ENCODE measurements around the gene PBRM1.

The PBRM1 gene

GRCh38 chr3:52561028-52561747 is 124.5 kb downstream of the PBRM1 start:
- no peak for DNase-seq

- DNase-seq = no peak
These were observed 127.3 kb downstream of the PBRM1 start for GRCh38 chr3:52558436-52558835.

- no peak for DNase-seq
These were observed 128.4 kb downstream of the PBRM1 start for GRCh38 chr3:52557011-52557960.

GRCh38 chr3:52555056-52555455 is 130.7 kb downstream of the PBRM1 start:
- no peak for DNase-seq

DNA sequence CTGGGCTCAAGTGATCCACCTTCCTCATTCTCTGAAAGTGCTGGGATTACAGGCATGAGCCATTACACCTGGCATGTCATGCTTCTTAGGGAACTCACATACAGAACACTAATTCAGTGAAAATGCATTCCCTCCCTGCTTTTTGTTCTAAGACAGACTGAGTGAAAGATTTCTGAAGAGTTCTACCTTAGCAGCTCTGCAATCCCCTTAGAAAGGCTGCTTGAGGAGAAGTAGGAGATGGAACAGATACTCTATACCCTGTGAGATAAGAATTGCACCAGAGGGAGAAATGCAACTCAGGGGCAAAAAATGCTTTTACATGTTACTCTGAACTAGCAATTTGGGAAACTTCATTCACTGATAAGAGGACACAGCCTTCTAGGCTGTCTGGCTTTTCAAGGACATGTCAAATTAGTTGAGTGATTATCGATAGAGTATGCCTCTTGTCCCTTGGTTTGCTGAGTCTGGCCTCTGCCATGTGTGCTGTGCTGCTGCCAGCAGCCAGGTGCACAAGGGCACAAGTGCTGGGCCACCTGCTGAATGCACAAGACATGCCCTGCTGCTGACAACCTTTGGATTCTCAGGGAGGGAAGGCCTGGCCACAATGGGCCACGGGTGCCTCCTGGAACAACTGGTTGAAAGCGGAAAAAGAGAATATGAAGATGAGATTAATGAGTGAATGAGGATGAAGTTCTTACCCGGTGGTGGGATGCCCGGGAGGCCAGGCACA is 131.5 kb downstream of the PBRM1 start:
- no peak for DNase-seq

GRCh38 chr3:52552089-52552488 is 133.6 kb downstream of the PBRM1 start:
- DNase-seq = no peak

- no peak for DNase-seq
These were observed 134.6 kb downstream of the PBRM1 start for GRCh38 chr3:52551118-52551517.

- DNase-seq = no peak
These were observed 138.6 kb downstream of the PBRM1 start for GRCh38 chr3:52547143-52547542.

DNA sequence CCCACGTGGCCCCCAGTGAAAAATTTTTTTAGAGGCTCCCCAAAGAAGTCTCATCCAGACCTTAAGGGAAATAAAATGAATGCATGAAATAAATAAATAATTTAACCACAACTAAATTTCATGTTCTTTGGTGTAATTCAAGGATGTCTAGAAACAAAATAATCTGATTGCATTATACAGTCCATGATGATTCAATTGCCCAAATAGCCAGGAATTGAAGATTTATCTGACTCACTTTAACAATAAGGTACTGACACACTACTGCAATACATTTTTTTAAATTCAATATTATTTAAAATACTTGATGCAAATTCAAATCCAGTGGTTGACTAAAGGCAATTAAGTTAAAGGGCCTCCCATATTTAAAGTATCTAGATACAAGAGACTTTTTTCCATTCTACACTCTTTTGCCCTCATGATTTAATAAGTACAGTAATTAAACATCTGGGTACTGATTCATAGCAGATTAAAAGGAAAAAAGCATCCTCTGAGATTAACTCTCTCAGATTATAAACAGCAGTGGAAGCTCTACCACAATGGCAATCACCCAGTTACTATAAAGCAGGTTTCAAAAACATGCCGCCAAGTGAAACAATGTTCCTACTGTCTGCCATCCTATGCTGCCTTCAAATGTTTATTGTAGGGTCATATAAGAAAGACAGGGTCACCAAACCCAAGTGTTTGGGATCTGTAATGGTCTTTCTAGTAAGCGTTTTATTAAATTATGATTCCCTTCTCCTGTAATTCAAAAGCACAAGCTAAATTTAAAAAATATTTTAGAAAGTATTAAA is 139.4 kb downstream of the PBRM1 start:
- DNase-seq = no peak

DNA sequence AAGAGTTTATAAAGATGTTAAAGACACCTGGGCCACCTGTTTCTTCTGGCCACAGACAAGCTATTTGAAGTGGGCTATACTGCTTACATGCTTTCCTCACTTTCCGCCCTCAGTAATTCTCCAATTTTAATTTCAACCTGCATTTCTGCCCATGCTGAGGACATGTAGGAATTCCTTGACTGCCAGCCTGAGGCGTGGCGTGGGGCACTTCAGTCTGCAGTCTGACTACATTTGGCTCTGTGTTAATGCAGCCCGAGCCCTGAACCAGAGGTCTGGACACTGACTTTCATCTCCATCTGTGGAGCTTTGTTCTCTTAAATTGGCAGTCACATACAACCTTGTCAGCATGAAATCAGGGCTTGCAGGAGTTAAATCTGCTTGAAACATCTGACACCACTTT is 140.8 kb downstream of the PBRM1 start:
- DNase-seq = no peak

DNA sequence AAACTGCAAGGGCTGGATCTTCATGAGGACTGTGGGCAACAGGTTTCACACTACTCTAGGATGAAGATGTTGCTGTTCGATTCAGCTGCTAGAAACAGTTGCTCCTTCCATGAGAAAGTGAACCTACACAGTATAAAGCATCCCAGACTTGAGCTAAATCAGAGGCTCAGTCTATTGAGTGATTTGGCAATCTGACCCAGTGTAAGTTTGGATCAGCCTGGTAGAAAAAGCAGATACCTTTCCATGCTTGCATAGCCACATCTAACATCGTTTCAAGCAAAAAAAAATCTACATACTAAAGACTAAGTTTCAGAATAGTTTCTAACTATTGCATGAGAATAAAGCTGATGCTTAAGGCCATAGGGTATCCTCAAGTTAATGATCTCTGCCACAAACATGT is 144.7 kb downstream of the PBRM1 start:
- DNase-seq = no peak

DNA sequence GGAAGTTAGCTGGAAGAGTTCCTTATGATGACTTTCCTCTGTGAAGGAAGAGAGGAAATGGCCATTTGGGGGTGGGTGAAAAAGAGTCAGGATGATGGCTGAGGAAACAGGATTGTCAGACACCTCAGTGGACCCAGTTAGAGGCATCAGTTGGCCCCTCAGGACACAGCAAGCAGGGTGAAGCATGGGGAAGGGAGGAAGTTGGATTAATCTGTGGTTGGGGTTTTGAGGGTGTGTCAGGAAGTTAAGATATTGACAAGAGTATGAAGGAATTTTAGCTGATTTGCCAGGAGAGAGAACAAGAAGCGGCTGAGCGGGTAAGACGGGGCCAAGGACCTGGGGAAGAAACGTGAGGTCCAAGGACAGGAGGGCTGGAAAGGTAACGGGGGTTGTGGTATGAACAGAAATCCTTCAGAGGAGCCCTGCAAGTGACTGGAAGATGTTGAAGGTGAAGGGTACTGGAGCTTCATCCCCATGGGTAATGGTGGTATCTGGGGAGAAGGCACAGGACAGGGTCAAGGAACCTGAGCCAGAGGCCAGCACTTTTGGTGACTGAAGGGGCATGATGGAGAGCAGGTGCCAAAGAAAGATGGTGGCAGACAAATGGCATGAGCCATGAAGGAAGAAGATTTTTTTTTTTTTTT is 146.6 kb downstream of the PBRM1 start:
- DNase-seq = no peak

GRCh38 chr3:52537726-52538421 is 147.8 kb downstream of the PBRM1 start:
- no peak for DNase-seq

DNA sequence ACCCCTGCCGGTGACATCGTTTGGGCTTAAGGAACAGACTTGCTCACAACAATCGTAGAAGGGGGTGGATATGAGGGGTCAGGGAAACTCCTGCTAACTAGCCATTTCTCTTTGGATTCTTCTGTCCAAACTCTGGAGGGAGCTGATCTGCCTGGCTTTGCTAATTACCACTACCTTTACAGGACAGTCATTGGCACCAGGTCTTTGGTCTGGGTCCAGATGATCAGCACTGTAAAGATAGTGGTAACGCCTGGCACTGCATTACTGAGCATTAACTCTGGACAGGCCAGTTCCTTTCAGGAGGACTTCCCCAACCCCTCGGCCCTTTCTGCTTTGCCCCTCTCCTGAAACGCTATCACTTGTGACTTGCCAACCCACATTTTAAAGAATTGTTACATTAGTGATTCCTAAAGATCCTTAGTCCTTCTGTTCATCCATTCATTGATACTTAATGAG is 148.5 kb downstream of the PBRM1 start:
- DNase-seq = no peak

DNA sequence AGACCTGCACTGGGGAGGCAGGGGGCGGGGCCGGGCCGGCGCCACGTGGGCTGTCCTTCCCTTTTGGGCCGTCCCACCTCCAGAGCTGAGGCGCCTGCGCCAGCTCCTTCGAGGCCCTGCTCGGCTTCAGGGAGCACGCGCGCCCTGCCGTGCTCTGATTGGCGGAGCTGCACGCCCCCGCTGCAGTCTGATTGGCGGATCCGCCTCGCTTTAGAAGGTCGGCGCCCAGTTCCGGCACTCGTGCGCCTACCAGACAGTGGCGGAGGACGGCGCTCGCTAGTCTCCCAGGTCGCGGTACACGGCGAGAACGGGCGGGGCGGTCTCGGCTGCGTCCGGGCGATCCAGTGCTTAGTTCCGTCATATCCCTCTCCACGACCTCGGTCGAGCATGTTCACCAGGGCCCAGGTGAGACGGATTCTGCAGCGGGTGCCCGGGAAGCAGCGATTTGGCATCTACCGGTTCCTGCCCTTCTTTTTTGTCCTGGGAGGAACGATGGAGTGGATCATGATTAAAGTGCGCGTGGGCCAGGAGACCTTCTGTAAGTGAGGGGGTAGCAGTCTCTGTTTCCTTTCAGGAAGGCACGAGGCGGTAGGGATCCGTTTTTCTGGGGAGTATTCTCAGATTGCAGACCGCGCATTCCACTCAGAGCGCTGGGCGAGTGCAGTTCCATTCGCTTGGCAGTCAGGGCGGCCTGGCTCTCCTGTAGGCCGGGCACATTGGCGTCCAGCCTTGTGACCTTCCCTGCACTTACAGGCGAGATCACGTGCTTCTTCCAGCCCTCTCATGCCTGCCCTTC is 149.1 kb downstream of the PBRM1 start, which contains the start of gene UQCC5:
Gene UQCC5, plus strand, starts transcription at position 237 of the 796 bp plus-strand sequence. Its CDS starts 151 bp downstream, at position 388.
- peak; percentile 89 for DNase-seq

GRCh38 chr3:52536112-52536368 is 149.7 kb downstream of the PBRM1 start:
- DNase-seq = no peak

DNA sequence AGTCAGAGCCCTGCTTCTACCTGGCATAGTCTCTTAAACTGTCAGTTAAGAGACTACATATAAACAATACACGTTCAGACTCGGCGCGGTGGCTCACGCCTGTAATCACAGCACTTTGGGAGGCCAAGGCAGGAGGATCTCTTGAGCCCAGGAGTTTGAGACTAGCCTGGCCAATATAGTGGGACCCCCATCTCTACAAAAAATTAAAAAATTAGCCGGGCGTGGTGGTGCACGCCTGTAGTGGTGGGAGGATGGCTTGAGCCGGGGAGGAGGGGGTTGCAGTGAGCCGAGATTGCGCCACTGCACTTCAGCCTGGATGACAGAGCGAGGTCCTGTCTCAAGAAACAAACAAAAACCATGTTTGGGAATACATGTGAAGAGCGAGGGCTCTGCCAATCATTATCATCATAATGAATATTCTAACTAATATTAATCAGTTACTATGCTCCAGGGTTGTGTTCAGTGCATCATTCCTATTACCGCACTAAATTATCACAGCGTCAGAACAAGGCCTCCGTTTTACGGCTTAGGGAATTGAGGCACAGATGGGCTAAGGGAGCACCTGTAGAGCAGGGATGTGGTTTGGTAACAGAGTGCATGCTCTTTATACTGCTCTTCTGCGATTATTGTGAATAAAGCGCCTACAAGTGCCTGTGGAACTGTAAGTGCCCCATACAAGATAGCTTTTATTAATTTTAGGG is 150.2 kb downstream of the PBRM1 start:
- no peak for DNase-seq

DNA sequence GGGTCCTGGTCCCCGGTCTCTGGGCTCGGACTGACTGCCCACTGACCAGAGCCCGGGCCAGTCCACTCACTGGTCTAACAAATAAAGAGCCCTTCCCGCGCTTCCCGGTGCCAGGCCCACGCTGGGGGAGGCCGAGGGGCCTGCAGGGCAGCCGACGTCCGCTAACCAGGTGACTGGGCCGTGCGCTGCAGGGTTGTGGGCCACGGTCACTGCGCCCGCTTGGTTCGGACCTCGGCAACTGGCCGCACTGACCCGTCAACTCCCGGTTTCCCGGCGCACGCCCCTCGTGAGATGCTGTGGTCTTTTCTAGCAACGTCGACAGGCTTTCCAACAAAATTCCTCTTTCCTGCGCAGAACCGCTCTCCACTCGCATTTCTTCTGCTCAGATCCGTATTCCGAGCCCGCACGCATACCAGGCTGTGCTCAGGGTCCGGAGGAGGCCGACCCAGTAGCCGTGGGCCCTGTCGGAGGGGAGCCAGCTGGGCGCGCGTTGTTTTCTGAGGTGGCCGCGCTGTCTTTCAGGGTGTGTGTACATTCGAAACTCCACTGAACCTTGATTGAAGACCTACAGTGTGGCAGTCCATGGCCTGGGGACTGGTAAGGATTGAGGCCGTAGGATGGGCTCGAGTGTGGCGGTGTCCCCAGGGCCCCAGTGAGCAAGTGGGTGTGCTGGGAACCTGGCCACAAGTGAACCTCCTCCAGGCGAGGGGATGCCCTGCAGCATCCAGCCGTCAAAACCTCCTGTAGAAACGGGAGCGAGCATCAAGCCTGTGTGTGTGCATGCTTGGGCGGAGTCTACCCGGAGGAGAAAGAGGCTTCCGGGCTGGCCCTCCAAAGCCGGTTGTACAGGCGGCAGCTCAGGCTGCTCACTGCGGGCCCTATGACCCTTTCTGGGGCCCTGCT is 151.2 kb downstream of the PBRM1 start:
- no peak for DNase-seq
